Testis (tissue), 3 donors: ENCODE data around the gene PDE6H. TPM values are rescaled to one million over a fixed set of nuclear protein-coding genes. Genes with fewer than 3 reads are reported as not detected.

Source experiments
- polyA plus RNA-seq: library from polyadenylated mRNA; stranded (reverse); fragments of 350-450 nt; fragmentation: Illumina TruSeq; extraction: RNeasy Lipid Tissue Mini Kit (QIAGEN cat#74804); gene quantifications from one replicate; pipeline ENCODE4 v1.2.3, GENCODE V29; 2014; ENCODE audit warnings: low read depth, low replicate concordance; ENCODE audit not compliant: insufficient read depth
- total RNA-seq, 2 donors: library from RNA; depleted of rRNA; stranded (reverse); fragments of >200 nt; gene quantifications; one replicate each; pipeline ENCODE4 v1.2.3, GENCODE V29; 2016

The PDE6H gene
- total and polyA plus RNA-seq, 3 donors from 2014 or later, result not detected

Other genes with a start within 250 kb of the PDE6H start
- gene WBP11, start 169.6 kb upstream of the PDE6H start, total RNA-seq, result 10 to 100 TPM; 37.8 to 41.7 TPM
- 117 TPM for gene WBP11, start 169.6 kb upstream of the PDE6H start, polyA plus RNA-seq
- 10 to 100 TPM in 1 of 2 donors, 1 to 10 TPM in 1; 5.3 to 11.7 TPM for gene C12orf60, start 169.4 kb upstream of the PDE6H start, total RNA-seq
- 20.6 TPM for gene C12orf60, start 169.4 kb upstream of the PDE6H start, polyA plus RNA-seq
- gene SMCO3, start 158.9 kb upstream of the PDE6H start, total RNA-seq, result under 1 TPM in 1 of 2 donors, not detected in 1; 0.39 TPM
- 0.20 TPM for gene SMCO3, start 158.9 kb upstream of the PDE6H start, polyA plus RNA-seq
- gene ART4, start 129.5 kb upstream of the PDE6H start, total RNA-seq, result 1 to 10 TPM in 1 of 2 donors, under 1 TPM in 1; 0.16 to 1.4 TPM
- 0.57 TPM for gene ART4, start 129.5 kb upstream of the PDE6H start, polyA plus RNA-seq
- 10 to 100 TPM; 56.7 to 76.8 TPM for gene MGP, start 87.2 kb upstream of the PDE6H start, total RNA-seq
- 656 TPM for gene MGP, start 87.2 kb upstream of the PDE6H start, polyA plus RNA-seq
- under 1 TPM; 0.12 to 0.39 TPM for gene ERP27, start 34.5 kb upstream of the PDE6H start, total RNA-seq
- 0.34 TPM for gene ERP27, start 34.5 kb upstream of the PDE6H start, polyA plus RNA-seq
- 10 to 100 TPM; 20.2 to 28.4 TPM for gene ARHGDIB, start 11.4 kb upstream of the PDE6H start, total RNA-seq
- gene ARHGDIB, start 11.4 kb upstream of the PDE6H start, polyA plus RNA-seq, result 66.3 TPM
- 10 to 100 TPM; 14.9 to 20.7 TPM for gene RERG, start 248.4 kb downstream of the PDE6H start, total RNA-seq
- gene RERG, start 248.4 kb downstream of the PDE6H start, polyA plus RNA-seq, result 27.2 TPM